ENCODE results near the gene ZNF334. TPM values are rescaled to one million over a fixed set of nuclear protein-coding genes. Genes with fewer than 3 reads are reported as not detected.

The ZNF334 gene
- polyA plus RNA-seq, 1 donor (not counting 4 experiments of a cell fraction or from before 2014, with no cell fraction given) = 1.3 TPM

DNA sequence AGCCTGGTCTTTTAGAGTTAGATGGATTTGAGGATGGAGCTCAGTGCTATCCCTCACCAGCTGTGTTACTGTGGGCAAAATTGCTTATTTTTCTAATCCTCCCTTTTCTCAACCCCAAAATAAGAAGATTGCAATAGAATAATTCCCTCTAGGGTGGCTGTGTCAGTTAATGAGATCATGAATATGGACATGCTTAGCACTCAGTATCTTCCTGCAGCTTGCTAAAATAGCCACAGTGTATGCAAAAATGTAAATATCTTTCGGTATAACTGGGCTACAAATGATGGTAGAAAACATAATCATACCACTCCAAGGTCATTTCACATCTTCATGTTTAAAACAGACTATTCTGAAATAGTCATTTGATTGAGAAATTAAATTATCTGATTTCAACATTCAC, 35.7 kb downstream of the ZNF334 start:
- Histone ChIP-seq H3K27me3 (ENCODE audit: control insufficient read depth, extremely low read depth, insufficient read depth, low read length) (no peaks in the 10 kb centered on the region), H3K4me3 (ENCODE audit: control insufficient read depth in 2 of 3, extremely low read depth in 1 of 3, insufficient read depth in 2 of 3, low read depth in 1 of 3, low read length in 3 of 3) (no peak overlapping the region), H3K36me3 (ENCODE audit: control insufficient read depth in 2 of 2, extremely low read depth in 1 of 2, insufficient read depth in 2 of 2, low read length in 2 of 2) (no peaks in the 10 kb centered on the region), H3K4me1 (ENCODE audit: control insufficient read depth, extremely low read depth, insufficient read depth, low read length) (no peaks in the 10 kb centered on the region), H3K9ac (ENCODE audit: control insufficient read depth, extremely low read depth, insufficient read depth, low read length) (no peak overlapping the region), H3K27ac (ENCODE audit: control insufficient read depth, insufficient read depth, low read length) (no peak overlapping the region), H3K4me2 (ENCODE audit: control insufficient read depth, extremely low read depth, insufficient read depth, low read depth, low read length) (no peak overlapping the region), H2AFZ (ENCODE audit: control insufficient read depth, low read length) (no peak overlapping the region), H4K20me1 (ENCODE audit: control insufficient read depth, extremely low read depth, insufficient read depth, low read length) (no peaks in the 10 kb centered on the region), H3K9me1 (ENCODE audit: control insufficient read depth, extremely low read depth, insufficient read depth, low read length) (no peaks in the 10 kb centered on the region), H3K9me3 (ENCODE audit: control insufficient read depth, low read depth, low read length) (no peaks in the 10 kb centered on the region), H3K79me2 (ENCODE audit: control insufficient read depth, insufficient read depth, low read length) (no peaks in the 10 kb centered on the region)
- no peak for DNase-seq (ENCODE audit: low read depth, low spot score)
- TF ChIP-seq EZH2 (IDR thresholded peaks at IDR 0.05; ENCODE audit: low read length) = no peak
- TF ChIP-seq, protein P1, sequence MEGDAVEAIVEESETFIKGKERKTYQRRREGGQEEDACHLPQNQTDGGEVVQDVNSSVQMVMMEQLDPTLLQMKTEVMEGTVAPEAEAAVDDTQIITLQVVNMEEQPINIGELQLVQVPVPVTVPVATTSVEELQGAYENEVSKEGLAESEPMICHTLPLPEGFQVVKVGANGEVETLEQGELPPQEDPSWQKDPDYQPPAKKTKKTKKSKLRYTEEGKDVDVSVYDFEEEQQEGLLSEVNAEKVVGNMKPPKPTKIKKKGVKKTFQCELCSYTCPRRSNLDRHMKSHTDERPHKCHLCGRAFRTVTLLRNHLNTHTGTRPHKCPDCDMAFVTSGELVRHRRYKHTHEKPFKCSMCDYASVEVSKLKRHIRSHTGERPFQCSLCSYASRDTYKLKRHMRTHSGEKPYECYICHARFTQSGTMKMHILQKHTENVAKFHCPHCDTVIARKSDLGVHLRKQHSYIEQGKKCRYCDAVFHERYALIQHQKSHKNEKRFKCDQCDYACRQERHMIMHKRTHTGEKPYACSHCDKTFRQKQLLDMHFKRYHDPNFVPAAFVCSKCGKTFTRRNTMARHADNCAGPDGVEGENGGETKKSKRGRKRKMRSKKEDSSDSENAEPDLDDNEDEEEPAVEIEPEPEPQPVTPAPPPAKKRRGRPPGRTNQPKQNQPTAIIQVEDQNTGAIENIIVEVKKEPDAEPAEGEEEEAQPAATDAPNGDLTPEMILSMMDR (optimal IDR thresholded peaks at IDR 0.05 in 1 of 3, IDR thresholded peaks at IDR 0.05 in 1 of 3, conservative IDR thresholded peaks at IDR 0.05 in 1 of 3; ENCODE audit: extremely low read depth in 1 of 3, insufficient read depth in 2 of 3, low read length in 3 of 3) = no peak
- dilution Hi-C loops (cut with MboI; ENCODE audit: extremely low pct_ligation_motif_present, low sequenced_read_pairs) = no loop called here
- no peak for FAIRE-seq

DNA sequence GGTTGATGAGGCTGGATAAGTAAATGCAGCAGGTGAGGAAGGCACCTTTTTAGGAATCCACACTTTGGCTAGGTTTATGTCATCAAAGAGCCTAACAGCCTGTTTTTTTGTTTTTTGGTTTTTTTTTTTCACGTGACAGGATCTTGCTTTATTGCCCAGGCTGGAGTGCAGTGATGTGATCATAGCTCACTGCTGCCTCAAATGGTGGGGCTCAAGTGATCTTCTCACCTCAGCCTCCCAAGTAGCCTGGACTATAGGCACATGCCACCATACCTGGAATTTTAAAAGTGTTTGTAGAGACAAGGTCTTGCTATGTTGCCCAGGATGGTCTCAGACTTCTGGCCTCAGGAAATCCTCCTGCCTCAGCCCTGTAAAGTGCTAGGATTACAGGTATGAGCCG, 36.1 kb downstream of the ZNF334 start:
- TF ChIP-seq, protein P1 (optimal IDR thresholded peaks at IDR 0.05 in 1 of 3, IDR thresholded peaks at IDR 0.05 in 1 of 3, conservative IDR thresholded peaks at IDR 0.05 in 1 of 3; ENCODE audit: extremely low read depth in 1 of 3, insufficient read depth in 2 of 3, low read length in 3 of 3) = no peak
- no peak for TF ChIP-seq EZH2 (IDR thresholded peaks at IDR 0.05; ENCODE audit: low read length)
- Histone ChIP-seq H3K36me3 (ENCODE audit: control insufficient read depth in 2 of 2, extremely low read depth in 1 of 2, insufficient read depth in 2 of 2, low read length in 2 of 2) (no peaks in the 10 kb centered on the region), H3K4me1 (ENCODE audit: control insufficient read depth, extremely low read depth, insufficient read depth, low read length) (no peaks in the 10 kb centered on the region), H3K27ac (ENCODE audit: control insufficient read depth, insufficient read depth, low read length) (no peak overlapping the region), H3K27me3 (ENCODE audit: control insufficient read depth, extremely low read depth, insufficient read depth, low read length) (no peaks in the 10 kb centered on the region), H3K4me2 (ENCODE audit: control insufficient read depth, extremely low read depth, insufficient read depth, low read depth, low read length) (no peak overlapping the region), H3K9ac (ENCODE audit: control insufficient read depth, extremely low read depth, insufficient read depth, low read length) (no peak overlapping the region), H2AFZ (ENCODE audit: control insufficient read depth, low read length) (no peak overlapping the region), H3K4me3 (ENCODE audit: control insufficient read depth in 2 of 3, extremely low read depth in 1 of 3, insufficient read depth in 2 of 3, low read depth in 1 of 3, low read length in 3 of 3) (no peak overlapping the region), H3K79me2 (ENCODE audit: control insufficient read depth, insufficient read depth, low read length) (no peaks in the 10 kb centered on the region), H4K20me1 (ENCODE audit: control insufficient read depth, extremely low read depth, insufficient read depth, low read length) (no peaks in the 10 kb centered on the region), H3K9me1 (ENCODE audit: control insufficient read depth, extremely low read depth, insufficient read depth, low read length) (no peaks in the 10 kb centered on the region), H3K9me3 (ENCODE audit: control insufficient read depth, low read depth, low read length) (no peaks in the 10 kb centered on the region)
- FAIRE-seq (no peak), DNase-seq (ENCODE audit: low read depth, low spot score) (no peak)
- dilution Hi-C loops (cut with MboI; ENCODE audit: extremely low pct_ligation_motif_present, low sequenced_read_pairs) = no loop called here
